Stimulated activated naive CD8-positive, alpha-beta T cell treated with anti-CD3 and anti-CD28 coated beads, Interleukin-15, Interleukin-2, amounts not matched to agents 100 ng/mL and 50 ng/mL, for 24 hours (primary cell): ENCODE data around the gene MT1M.
A peak's percentile ranks its signal among the peaks of the same experiment; 100 is the strongest.

ENCODE experiments used
- H3K27ac Mint-ChIP-seq: one replicate; pipeline ENCODE4 v1.8.0; 2021; ENCODE audit warnings: mild to moderate bottlenecking, mixed read lengths
- H3K27me3 Mint-ChIP-seq: one replicate; pipeline ENCODE4 v1.8.0; 2021; ENCODE audit warnings: mixed read lengths
- H3K36me3 Mint-ChIP-seq: one replicate; pipeline ENCODE4 v1.8.0; 2021; ENCODE audit warnings: low read depth, mixed read lengths
- H3K4me1 Mint-ChIP-seq: one replicate; pipeline ENCODE4 v1.8.0; 2021; ENCODE audit warnings: low read depth, mixed read lengths
- H3K4me3 Mint-ChIP-seq: one replicate; pipeline ENCODE4 v1.8.0; 2021; ENCODE audit warnings: mild to moderate bottlenecking, mixed read lengths
- H3K9me3 Mint-ChIP-seq: one replicate; pipeline ENCODE4 v1.8.0; 2021; ENCODE audit warnings: mixed read lengths

The MT1M gene

DNA sequence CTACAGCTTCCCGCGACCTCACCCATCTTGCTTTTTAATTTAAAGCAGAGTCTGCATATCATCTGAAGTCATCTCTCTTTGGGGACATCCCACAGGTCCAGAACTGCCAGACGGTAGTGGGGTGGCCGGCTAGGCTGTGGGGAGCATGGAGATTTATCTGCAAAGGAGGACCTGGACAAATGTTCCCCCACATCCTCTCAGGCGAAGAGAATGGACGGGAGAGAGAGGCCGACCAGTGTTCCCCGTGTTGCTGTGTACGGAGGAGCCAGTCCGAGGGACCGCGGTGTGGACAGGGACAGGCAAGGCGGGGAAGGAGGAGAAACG, 665 bp upstream of the MT1M start:
- H3K4me1 Mint-ChIP-seq, result peaks cover 28% of the 10 kb centered on the region
- H3K9me3 Mint-ChIP-seq, result no peaks in the 10 kb centered on the region
- peaks cover 64% of the 10 kb centered on the region for H3K27me3 Mint-ChIP-seq
- no peaks in the 10 kb centered on the region for H3K36me3 Mint-ChIP-seq
- H3K4me3 Mint-ChIP-seq, result peak overlapping the region; percentile 68
- no peak overlapping the region for H3K27ac Mint-ChIP-seq

DNA sequence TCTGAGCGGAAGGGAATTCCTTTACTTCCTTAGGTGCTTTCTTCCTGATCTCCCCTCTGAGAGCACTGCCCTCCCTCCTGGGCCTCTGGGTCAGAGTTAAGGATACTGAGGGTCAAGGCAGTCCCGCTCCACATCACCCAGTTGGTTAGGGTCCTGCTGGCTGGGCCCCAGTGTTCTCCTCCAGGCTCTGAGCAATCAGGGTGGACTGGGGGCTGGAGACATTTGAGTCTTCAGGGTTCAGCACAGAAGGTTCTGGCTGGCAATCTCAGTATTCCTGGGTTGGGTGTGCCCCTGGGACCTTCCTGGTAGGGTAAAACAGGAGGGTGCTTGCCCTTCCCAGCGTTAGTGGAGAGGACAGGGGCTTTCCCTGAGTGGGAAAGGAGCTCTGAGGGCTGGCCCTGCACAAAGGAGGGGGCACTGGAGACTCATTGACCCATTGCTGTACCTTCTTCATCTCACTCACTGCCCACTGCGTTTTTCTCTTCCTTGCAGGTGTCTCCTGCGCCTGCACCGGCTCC, 448 bp downstream of the MT1M start:
- Mint-ChIP-seq H3K4me1 (peaks cover 31% of the 10 kb centered on the region), H3K9me3 (no peaks in the 10 kb centered on the region), H3K4me3 (peak overlapping the region; percentile 20), H3K27me3 (peaks cover 70% of the 10 kb centered on the region), H3K27ac (no peak overlapping the region), H3K36me3 (no peaks in the 10 kb centered on the region)

DNA sequence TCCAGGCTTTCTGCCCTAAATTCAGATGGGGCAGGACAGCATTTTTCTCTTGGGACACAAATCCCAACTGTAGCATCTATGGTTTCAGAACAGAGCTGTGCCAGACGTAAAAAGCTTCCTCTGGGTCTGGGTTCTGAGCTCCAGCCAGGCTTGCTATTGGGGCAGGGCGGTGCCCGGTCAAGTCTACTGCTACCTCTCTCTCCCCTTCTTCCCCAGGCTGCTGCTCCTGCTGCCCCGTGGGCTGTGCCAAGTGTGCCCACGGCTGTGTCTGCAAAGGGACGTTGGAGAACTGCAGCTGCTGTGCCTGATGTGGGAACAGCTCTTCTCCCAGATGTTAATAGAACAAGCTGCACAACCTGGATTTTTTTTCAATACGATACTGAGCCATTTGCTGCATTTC, 1.1 kb downstream of the MT1M start:
- Mint-ChIP-seq H3K4me1 (peaks cover 34% of the 10 kb centered on the region), H3K4me3 (no peak overlapping the region), H3K36me3 (no peaks in the 10 kb centered on the region), H3K9me3 (no peaks in the 10 kb centered on the region), H3K27me3 (peaks cover 74% of the 10 kb centered on the region), H3K27ac (no peak overlapping the region)

- Mint-ChIP-seq H3K4me3 (peak overlapping the region; percentile 70), H3K27ac (no peak overlapping the region), H3K36me3 (no peaks in the 10 kb centered on the region), H3K4me1 (peaks cover 32% of the 10 kb centered on the region), H3K9me3 (no peaks in the 10 kb centered on the region), H3K27me3 (peaks cover 87% of the 10 kb centered on the region)
These were observed 2.4 kb downstream of the MT1M start for GRCh38 chr16:56634715-56635440.

DNA sequence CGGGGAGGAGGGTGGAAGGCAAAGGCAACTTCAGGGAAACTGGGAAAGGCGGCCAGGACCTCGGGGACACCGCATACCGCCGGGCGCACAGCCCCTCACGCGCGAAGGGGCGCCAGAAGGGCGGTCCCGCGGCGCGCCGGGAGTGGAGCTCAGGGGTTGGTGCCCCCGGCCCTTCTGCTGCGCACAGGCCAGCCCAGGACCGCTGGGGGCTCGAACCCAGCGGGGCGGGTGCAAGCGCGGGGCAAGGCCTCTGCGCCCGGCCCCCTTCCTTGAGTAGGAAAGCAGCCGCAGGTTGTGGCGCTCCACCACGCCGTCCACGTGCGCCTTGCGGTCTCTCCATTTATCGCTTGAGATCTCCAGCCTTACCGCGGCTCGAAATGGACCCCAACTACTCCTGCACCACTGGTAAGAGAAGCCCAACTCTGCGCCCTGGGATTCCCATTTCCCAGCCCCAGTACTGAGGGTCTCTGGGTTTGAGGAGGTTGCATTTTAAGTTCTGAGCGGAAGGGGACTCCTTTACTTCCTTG, 3.0 kb downstream of the MT1M start:
- H3K27ac Mint-ChIP-seq, result no peak overlapping the region
- H3K27me3 Mint-ChIP-seq, result peaks cover 89% of the 10 kb centered on the region
- no peaks in the 10 kb centered on the region for H3K36me3 Mint-ChIP-seq
- H3K9me3 Mint-ChIP-seq, result no peaks in the 10 kb centered on the region
- H3K4me3 Mint-ChIP-seq, result peak overlapping the region; percentile 43
- H3K4me1 Mint-ChIP-seq, result peaks cover 27% of the 10 kb centered on the region

DNA sequence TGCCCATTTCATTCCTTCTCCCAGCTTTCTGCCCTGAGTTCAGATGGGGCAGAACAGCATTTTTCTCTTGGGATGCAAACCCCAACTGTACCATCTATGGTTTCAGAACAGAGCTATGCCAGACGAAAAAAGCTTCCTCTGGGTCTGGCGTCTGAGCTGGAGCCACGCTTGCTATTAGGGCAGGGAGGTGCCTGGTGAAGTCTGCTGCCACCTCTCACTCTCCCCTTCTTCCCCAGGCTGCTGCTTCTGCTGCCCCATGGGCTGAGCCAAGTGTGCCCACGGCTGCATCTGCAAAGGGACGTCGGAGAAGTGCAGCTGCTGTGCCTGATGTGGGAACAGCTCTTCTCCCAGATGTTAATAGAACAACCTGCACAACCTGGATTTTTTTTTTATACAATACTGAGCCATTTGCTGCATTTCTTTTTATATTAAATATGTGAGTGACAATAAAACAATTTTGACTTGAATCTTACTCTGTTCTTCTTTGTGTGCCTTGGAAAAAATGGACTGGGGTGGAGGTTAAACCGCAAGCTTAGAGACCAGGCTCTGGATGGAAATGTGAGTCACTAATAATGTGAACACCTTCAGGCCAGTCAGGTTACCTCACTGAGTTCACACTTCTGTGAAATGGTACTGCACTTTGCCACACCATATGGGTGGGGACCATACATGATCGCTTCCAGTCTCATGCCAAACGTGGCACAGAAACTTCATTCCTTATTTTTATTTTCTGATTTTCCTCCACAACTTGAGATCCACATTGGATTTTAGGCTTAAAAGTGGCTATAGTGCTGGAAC, 4.4 kb downstream of the MT1M start:
- Mint-ChIP-seq H3K4me3 (no peak overlapping the region), H3K27ac (no peak overlapping the region), H3K27me3 (peaks cover 86% of the 10 kb centered on the region), H3K4me1 (peaks cover 23% of the 10 kb centered on the region), H3K36me3 (no peaks in the 10 kb centered on the region), H3K9me3 (no peaks in the 10 kb centered on the region)

GRCh38 chr16:56637814-56638750, 5.6 kb downstream of the MT1M start, which contains the start of gene MT1A:
MT1A (plus strand) TSS chr16:56638666; CDS start chr16:56638739, 73 bp downstream.
- peaks cover 86% of the 10 kb centered on the region for H3K27me3 Mint-ChIP-seq
- H3K36me3 Mint-ChIP-seq, result no peaks in the 10 kb centered on the region
- no peaks in the 10 kb centered on the region for H3K9me3 Mint-ChIP-seq
- no peak within 1 kb of the TSS for H3K27ac Mint-ChIP-seq
- peaks cover 25% of the 10 kb centered on the region for H3K4me1 Mint-ChIP-seq
- peak within 1 kb of the TSS; percentile 68 for H3K4me3 Mint-ChIP-seq

DNA sequence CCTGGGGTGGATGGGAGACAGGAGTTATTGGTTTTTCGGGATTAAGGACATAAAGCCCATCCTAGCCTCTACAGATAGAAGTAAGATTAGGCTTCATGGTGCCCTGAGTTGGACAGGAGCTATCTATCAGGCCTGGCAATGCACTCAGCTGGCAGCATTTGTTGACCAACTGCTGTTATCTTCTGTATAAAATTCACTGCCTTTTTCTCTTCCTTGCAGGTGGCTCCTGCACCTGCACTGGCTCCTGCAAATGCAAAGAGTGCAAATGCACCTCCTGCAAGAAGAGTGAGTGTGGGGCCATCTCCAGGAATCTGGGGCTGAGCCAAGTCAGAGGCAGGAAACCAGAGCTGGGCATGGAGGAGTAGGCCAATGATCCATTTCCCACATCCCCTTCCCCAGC, 6.6 kb downstream of the MT1M start:
- Mint-ChIP-seq H3K4me1 (peaks cover 34% of the 10 kb centered on the region), H3K9me3 (no peaks in the 10 kb centered on the region), H3K27ac (no peak overlapping the region), H3K27me3 (peaks cover 76% of the 10 kb centered on the region), H3K36me3 (no peaks in the 10 kb centered on the region), H3K4me3 (no peak overlapping the region)

DNA sequence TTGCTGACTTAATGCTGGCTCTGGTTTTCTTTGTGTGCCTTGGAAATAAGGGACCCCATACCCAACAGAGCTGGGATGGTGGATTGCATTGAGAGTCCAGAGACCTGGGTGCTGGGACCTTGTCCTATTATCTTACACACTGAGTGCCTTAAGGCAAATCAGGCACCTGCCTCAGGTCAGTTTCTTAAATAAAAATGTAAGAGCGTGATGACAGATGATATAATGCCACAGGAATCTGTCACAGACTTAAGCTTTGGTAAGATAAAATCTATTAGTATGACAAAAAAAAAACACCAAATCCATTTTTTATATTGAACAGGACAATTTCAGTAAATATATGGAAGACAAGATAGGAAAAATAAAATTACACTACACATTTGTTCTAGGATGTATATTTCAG, 7.6 kb downstream of the MT1M start:
- Mint-ChIP-seq H3K27ac (no peak overlapping the region), H3K4me3 (no peak overlapping the region), H3K36me3 (no peaks in the 10 kb centered on the region), H3K4me1 (peaks cover 32% of the 10 kb centered on the region), H3K27me3 (peaks cover 66% of the 10 kb centered on the region), H3K9me3 (no peaks in the 10 kb centered on the region)

- peaks cover 26% of the 10 kb centered on the region for H3K4me1 Mint-ChIP-seq
- no peak overlapping the region for H3K4me3 Mint-ChIP-seq
- H3K36me3 Mint-ChIP-seq, result no peaks in the 10 kb centered on the region
- no peaks in the 10 kb centered on the region for H3K9me3 Mint-ChIP-seq
- H3K27me3 Mint-ChIP-seq, result peaks cover 61% of the 10 kb centered on the region
- H3K27ac Mint-ChIP-seq, result no peak overlapping the region
These were observed 8.7 kb downstream of the MT1M start for GRCh38 chr16:56641166-56641565.

DNA sequence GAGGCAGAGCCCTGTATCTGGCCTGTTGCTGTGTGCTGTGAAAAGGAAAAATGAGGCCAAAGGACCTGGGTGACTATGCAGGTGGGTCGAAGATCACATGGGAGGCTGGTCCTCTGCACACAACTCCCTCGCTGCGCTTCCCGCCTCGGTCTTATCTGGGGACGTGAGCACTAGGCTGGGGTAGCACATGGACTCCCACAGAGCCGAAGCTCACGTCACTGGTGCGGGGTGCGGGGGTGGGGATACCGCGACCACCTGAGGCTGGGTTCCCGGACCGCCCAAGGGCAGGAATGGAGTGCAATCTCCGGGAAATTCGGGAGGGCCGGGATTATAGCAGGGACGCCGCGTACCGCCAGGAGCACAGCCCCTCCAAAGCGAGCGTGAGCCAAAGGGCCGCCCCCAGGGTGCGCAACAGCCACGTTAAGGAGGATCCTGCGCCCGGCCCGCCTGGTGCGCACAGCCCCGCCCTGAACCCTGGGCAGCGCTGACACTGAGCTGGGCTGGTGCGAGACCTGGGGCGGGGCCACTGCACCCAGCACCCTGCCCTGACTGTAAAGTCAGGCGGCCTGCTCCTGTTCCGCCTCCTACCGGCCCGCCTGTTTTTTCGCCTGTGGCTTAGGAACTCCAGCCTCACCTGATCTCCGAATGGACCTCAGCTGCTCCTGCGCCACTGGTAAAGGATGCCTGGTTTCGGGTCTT, 10.8 kb downstream of the MT1M start:
- Mint-ChIP-seq H3K4me3 (peak overlapping the region; percentile 58), H3K27me3 (peaks cover 50% of the 10 kb centered on the region), H3K4me1 (peaks cover 19% of the 10 kb centered on the region), H3K9me3 (no peaks in the 10 kb centered on the region), H3K36me3 (no peaks in the 10 kb centered on the region), H3K27ac (no peak overlapping the region)

GRCh38 chr16:56643833-56644232, 11.4 kb downstream of the MT1M start:
- Mint-ChIP-seq H3K4me1 (peaks cover 19% of the 10 kb centered on the region), H3K9me3 (no peaks in the 10 kb centered on the region), H3K36me3 (no peaks in the 10 kb centered on the region), H3K27me3 (peaks cover 50% of the 10 kb centered on the region), H3K4me3 (peak overlapping the region; percentile 58), H3K27ac (no peak overlapping the region)

DNA sequence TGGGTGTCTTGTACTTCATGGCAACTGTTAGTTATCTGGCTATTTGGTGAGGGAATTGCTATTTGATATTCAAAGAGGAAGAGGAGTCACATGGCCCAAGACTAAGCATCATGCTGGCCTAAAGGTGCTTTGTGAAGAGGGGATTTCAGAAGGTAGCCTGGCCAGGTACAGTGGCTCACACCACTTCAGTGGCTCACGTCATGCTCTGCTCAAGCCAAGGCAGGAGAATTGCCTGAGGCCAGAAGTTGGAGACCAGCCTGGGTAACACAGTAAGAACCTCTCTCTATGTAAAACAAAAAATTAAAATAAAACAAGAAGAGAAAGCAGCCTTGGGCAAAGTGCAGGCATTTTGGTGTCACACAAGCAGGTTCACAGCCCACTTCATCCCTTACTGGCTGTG, 12.9 kb downstream of the MT1M start:
- Mint-ChIP-seq H3K27me3 (peaks cover 43% of the 10 kb centered on the region), H3K4me3 (no peak overlapping the region), H3K4me1 (peaks cover 19% of the 10 kb centered on the region), H3K27ac (no peak overlapping the region), H3K36me3 (no peaks in the 10 kb centered on the region), H3K9me3 (no peaks in the 10 kb centered on the region)

- H3K36me3 Mint-ChIP-seq, result no peaks in the 10 kb centered on the region
- H3K4me1 Mint-ChIP-seq, result peaks cover 19% of the 10 kb centered on the region
- no peak overlapping the region for H3K4me3 Mint-ChIP-seq
- no peak overlapping the region for H3K27ac Mint-ChIP-seq
- peaks cover 38% of the 10 kb centered on the region for H3K27me3 Mint-ChIP-seq
- no peaks in the 10 kb centered on the region for H3K9me3 Mint-ChIP-seq
These were observed 13.4 kb downstream of the MT1M start for GRCh38 chr16:56645838-56646237.
